Adrenal gland (tissue), 12 donors: ENCODE measurements around the gene BCOR. TPM values are rescaled to one million over a fixed set of nuclear protein-coding genes. Genes with fewer than 3 reads are reported as not detected.

Experiments used
- DNase-seq, 7 donors: peaks; one replicate each; pipeline ENCODE4 v3.0.0-alpha.2; 2019 to 2020
- H3K27ac ChIP-seq, 5 donors: fragments of 200-600 bp; sonication (generic) in 4 of 5; 1 replicate in 3 of 5; 2 replicates in 2 of 5; pipeline versions ENCODE4 v1.5.1 to v1.8.0; 2016 to 2020; ENCODE audit warnings: mild to moderate bottlenecking in 1 of 5
- H3K27me3 ChIP-seq: fragments of 200-600 bp; 2 replicates; pipeline ENCODE4 v1.8.0; 2021
- H3K36me3 ChIP-seq, 2 donors: fragments of 200-600 bp; replicated peaks in 1 of 2; 1 replicate in 1 of 2; 2 replicates in 1 of 2; pipeline versions ENCODE4 v1.5.1 to v1.8.0; 2018 to 2022
- H3K4me1 ChIP-seq, 2 donors: fragments of 200-600 bp; replicated peaks in 1 of 2; 1 replicate in 1 of 2; 2 replicates in 1 of 2; pipeline versions ENCODE4 v1.5.1 to v1.8.0; 2018 to 2021
- H3K4me3 ChIP-seq, 4 donors: fragments of 200-600 bp; sonication (generic) in 3 of 4; one replicate each; pipeline ENCODE4 v1.5.1; 2016 to 2018
- H3K9me3 ChIP-seq, 3 donors: fragments of 200-600 bp; sonication (generic) in 1 of 3; replicated peaks in 1 of 3; 1 replicate in 2 of 3; 2 replicates in 1 of 3; pipeline versions ENCODE4 v1.5.1 to v1.8.0; 2016 to 2021
- CTCF ChIP-seq, 6 experiments: fragments of 450-650 bp in 4 of 6; fragments of 200-600 bp in 2 of 6; sonication (generic) in 1 of 6; IDR thresholded peaks; 1 replicate in 5 of 6; 2 replicates in 1 of 6; pipeline versions ENCODE4 v1.5.1 to v1.8.0; 2016 to 2021; ENCODE audit warnings: antibody characterized with exemption in 6 of 6, mild to moderate bottlenecking in 2 of 6, moderate library complexity in 1 of 6
- POLR2A ChIP-seq, 2 donors: fragments of 450-650 bp; IDR thresholded peaks; one replicate each; pipeline ENCODE4 v1.6.1; 2017; ENCODE audit warnings: antibody characterized with exemption in 2 of 2, mild to moderate bottlenecking in 2 of 2, moderate library complexity in 1 of 2
- WGBS, 4 donors: extraction: QIAGEN DNeasy Blood & Tissue Kit in 2 of 4; methylation state at CpG; one replicate each; pipeline versions ENCODE4 v1.1.5 to v1.1.7; 2013 to 2017; 5-methylcytosine and 5-hydroxymethylcytosine counted together
- intact Hi-C, 2 donors: fragments of 100-400 bp; cut with DNase I; formaldehyde crosslinking; loops; one replicate each; pipeline versions ENCODE4 v1.14.1 to v1.15.0; 2022 to 2023
- polyA plus RNA-seq, 3 donors: library from polyadenylated mRNA; stranded (reverse); fragments of 200-250 nt in 2 of 3; fragments of 350-450 nt in 1 of 3; fragmentation: Illumina TruSeq in 1 of 3; extraction: RNeasy Lipid Tissue Mini Kit (QIAGEN cat#74804) in 1 of 3; gene quantifications; one replicate each; pipeline ENCODE4 v1.2.3, GENCODE V29; 2013 to 2014
- total RNA-seq, 9 donors: library from RNA; depleted of rRNA in 4 of 9; stranded (reverse); fragments of >200 nt in 4 of 9; fragments of 120-200 nt in 1 of 9; fragmentation: NEBNext Ultra II Directional in 1 of 9; extraction: Animal tissue kit (Norgen Biotek cat#: 25700) in 1 of 9; gene quantifications; one replicate each; pipeline versions ENCODE4 v1.1.0 to v1.2.4, GENCODE V29; 2013 to 2023
- donor health status: healthy with polysubstance abuse.
- donor health status: Bipolar disorder and iron deficiency.
- donor health status: DM: yes; HTN: yes; CAD: no.
- donor health status: DM: no; HTN: no; CAD: no.
- donor health status: DM: no; HTN: no; CAD: no.
- donor health status: DM: yes; HTN: yes; CAD: no.

Gene BCOR
- total and polyA plus RNA-seq, 12 donors = 13.7 to 42.9 (median 29.0) TPM

- WGBS, 4 donors = 9 to 37% (median 16%) methylated on average over 13 to 53 of the region's 60 CpGs
- Histone ChIP-seq H3K27ac (peak overlapping the region in 4 of 5 donors; percentile 79 to 94 (median 84)), H3K4me3 (no peak overlapping the region), H3K9me3 (no peaks in the 10 kb centered on the region), H3K4me1 (peaks cover 0 to 13% of the 10 kb centered on the region in 2 donors), H3K36me3 (no peaks in the 10 kb centered on the region), H3K27me3 (peaks cover 51% of the 10 kb centered on the region)
- peak; percentile 26 to 58 (median 36) for DNase-seq
- intact Hi-C loops = loop anchor here (5.0 to 10.0 kb wide), 2 partner anchors 83 to 160 kb away; partner anchors contain the start of gene BCOR (in 1 of the 2)
- peak in 1 of 2 donors; percentile 8 for TF ChIP-seq POLR2A (IDR thresholded peaks at IDR 0.05)
- no peak for TF ChIP-seq CTCF (IDR thresholded peaks at IDR 0.05)
Measured at GRCh38 chrX:40012039-40012867, 85.5 kb downstream of the BCOR start.

GRCh38 chrX:40011322-40012038 is 86.3 kb downstream of the BCOR start:
- Histone ChIP-seq H3K27me3 (peaks cover 59% of the 10 kb centered on the region), H3K27ac (peak overlapping the region in 2 of 5 donors; percentile 85 to 94), H3K9me3 (no peaks in the 10 kb centered on the region), H3K4me3 (no peak overlapping the region), H3K4me1 (peaks cover 0 to 13% of the 10 kb centered on the region in 2 donors), H3K36me3 (no peaks in the 10 kb centered on the region)
- DNase-seq = no peak
- TF ChIP-seq CTCF (IDR thresholded peaks at IDR 0.05) (no peak), POLR2A (IDR thresholded peaks at IDR 0.05) (no peak)
- WGBS, 4 donors = 46 to 65% (median 55%) methylated on average over 14 to 24 of the region's 24 CpGs
- intact Hi-C loops = loop anchor here (5.0 to 10.0 kb wide), 2 partner anchors 83 to 161 kb away; partner anchors contain the start of gene BCOR (in 1 of the 2)

- H3K27ac ChIP-seq = no peak overlapping the region
- peaks cover 66% of the 10 kb centered on the region for H3K27me3 ChIP-seq
- no peak overlapping the region for H3K4me3 ChIP-seq
- intact Hi-C loops = loop anchor here (5.0 to 10.0 kb wide), 2 partner anchors 84 to 162 kb away; partner anchors contain the start of gene BCOR (in 1 of the 2)
- H3K36me3 ChIP-seq = no peaks in the 10 kb centered on the region
- WGBS, 4 donors = 48 to 84% (median 70%) methylated on average over 18 to 21 of the region's 21 CpGs
- TF ChIP-seq POLR2A (IDR thresholded peaks at IDR 0.05) (no peak), CTCF (IDR thresholded peaks at IDR 0.05) (no peak)
- no peak for DNase-seq
- H3K9me3 ChIP-seq = no peaks in the 10 kb centered on the region
- peaks cover 0 to 13% of the 10 kb centered on the region in 2 donors for H3K4me1 ChIP-seq
Measured at GRCh38 chrX:40010550-40011321, 87.0 kb downstream of the BCOR start.
